Glomerular visceral epithelial cell (primary cell): Measurements from ENCODE around the gene C1orf167.

Source experiments
- DNase-seq: peaks from one replicate; pipeline ENCODE4 v3.0.0-alpha.2; 2016; ENCODE audit errors: extremely low spot score

The C1orf167 gene, protein sequence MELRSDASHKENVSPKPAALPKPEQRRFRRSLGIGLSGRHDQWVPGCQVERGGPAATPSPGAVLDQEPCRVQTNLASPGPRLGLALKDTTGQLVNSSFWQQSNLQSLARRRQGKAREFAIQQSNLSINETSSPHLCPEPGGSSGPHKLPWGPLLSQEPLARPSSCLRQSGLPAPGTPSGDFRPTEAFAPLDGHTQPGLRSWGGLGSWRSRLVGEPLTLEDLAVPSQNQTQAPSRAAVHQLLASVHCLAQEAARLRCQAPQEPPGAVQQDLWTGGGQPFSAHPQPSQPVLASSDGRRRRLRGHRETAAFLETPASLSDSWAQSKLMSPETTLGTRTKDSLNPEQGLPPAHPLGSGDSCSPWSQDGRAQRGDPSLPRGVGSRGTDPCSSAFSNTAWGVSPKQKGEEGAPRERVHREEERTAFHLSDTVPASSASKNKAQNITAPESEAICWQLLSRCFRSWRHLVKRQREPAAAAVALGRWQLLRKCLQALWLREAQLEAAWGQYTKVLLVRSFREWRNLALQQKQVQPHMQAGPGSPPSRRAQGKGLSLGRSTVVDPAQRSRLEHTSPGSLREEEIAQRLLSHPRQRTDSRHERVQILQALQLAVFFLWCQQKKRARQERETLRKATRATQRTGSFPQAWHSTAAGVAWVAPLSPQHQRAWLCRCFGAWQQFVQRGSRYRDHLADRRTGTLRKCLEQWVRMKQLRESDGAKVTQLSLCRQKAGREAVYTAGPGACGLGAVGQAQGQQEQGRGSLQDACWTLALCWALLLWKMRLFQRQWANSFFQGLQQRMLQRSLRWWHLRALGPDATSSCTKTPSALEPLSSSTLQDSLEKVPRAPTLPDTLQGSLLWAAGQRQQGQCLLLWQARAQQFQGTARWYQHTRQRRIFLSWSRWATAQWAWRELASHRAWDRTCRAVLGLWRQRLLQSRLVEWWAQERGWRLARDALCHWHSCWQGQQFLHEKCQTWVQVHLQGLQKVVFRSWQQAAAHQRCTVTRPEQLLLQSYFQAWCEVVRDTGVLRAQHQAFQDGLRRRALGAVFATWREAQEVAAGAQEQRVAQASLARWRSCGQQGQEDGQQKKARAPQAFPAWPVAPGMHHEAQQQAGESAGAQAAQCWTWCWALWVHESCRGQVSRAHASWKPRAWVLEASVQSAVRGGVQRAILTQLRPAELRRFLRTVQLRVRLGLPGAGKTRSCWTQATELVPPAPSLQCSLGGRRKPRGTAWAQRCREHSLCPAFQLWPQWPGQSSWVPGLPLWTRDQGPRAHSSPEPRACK (N-terminal part only)

DNA sequence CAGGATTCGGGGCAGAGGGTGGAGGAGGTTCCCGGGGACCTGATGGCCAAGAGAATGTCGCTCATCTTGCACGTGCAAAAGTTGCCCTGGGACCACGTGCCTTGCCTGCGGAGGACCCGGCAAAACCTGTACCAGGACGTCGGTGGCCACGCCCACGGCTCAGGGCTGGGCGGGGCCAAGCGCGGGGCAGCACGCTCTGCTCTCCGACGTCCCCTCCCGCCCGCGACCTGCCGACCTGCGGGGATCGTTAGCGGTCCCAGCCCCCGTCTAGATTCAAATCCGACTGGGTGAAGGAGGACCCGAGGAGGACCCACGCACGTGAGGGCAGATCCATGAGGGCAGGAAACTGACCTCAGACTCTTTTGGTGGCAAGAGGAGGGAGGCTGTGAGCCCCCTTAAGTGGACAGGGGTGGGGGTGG, at the start of gene C1orf167:
Gene C1orf167, plus strand, starts transcription at position 206 of the 419 bp plus-strand sequence. CDS start 2,208 bp downstream, outside the sequence.
- no peak for DNase-seq

DNA sequence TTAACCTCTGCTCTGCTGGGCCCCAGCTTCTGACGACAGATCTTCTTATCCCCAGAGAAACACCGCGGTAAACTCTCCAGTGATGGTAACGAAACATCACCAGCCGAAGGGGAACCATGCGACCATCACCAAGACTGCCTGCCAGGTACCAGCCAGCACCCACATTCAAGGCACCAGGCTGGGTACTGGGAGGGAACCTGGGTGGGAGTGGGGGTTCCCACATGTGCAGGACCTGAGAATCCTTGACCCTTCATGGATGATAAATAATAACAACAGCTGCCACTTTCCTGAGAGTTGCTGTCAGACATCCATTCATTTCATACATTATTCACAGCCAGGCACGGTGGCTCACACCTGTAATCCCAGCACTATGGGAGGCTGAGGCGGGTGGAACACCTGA, 49.7 kb upstream of the C1orf167 start:
- DNase-seq = no peak

DNA sequence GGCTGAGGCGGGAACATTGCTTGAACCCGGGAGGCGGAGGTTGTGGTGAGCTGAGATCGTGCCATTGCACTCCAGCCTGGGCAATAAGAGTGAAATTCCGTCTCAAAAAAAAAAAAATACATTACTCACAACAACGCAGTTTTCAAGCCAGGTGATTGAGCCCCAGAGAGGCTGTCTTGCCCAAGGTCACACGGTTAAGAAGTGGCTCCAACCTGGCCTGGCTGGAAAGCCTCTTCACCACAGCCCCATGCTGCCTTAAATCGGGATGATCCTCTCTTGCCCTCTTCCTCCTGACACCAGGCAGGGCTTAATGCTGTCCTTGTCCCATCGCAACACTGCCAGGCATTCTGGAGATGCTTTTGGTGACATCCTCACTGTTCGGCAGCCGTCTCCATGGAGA, 48.9 kb upstream of the C1orf167 start:
- no peak for DNase-seq

DNA sequence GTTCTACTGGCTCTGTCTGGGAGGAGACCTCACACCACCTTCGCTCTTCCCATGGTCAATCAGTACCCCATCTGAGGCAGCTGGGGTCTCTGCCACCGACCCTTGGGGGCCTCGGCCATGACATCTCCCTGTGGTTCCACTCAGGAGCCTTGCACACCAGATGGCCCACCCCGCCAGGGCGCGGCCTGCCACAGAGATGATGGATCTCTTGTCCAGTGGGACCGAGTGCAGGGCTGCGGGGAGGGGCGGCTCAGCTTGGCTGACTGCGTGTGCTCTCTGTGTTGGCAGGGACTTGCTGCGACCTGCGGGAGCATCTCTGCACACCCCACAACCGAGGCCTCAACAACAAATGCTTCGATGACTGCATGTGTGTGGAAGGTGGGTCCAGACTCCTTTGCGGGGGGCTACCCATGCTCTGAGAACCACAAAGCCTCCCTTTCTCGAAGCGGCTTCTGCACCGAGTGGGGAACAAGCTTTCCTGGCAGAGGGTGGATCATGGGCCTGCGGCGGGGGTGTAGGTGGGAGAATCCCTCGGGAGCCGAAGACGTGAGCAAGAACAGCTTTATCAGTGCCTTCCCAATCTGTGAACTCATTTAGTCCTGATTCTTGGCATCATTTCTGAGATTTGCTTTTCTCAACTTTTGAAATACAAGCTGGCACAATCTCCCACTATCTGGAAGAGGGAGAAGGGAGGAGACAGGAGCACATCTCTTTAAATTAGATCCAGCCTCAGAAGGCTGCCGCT, 47.0 kb upstream of the C1orf167 start:
- no peak for DNase-seq

DNA sequence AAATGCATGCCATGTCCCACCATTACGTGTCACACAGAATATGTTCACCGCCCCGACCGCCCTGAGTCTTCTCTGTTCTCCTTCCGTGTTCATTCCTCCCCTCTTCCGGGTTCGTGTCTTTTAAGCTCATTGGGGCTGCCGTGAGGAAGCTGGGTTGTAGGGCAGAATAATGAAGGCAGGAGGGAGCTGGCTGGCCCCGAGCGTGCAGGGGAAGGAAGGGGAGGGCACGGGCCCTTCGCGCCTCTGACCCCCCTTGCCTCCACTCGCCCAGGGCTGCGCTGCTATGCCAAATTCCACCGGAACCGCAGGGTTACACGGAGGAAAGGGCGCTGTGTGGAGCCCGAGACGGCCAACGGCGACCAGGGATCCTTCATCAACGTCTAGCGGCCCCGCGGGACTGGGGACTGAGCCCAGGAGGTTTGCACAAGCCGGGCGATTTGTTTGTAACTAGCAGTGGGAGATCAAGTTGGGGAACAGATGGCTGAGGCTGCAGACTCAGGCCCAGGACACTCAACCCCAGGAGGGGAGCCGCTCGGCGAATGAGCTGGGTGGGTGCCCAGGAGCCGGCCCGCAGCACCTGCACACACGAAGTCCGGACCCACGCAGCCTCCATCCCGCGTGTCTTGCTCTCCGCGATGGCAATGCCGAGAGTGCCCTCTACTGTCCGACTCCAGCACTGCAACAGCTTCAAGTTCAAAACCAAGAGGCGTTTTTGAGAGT, 42.5 kb upstream of the C1orf167 start:
- peak; percentile 62 for DNase-seq

DNA sequence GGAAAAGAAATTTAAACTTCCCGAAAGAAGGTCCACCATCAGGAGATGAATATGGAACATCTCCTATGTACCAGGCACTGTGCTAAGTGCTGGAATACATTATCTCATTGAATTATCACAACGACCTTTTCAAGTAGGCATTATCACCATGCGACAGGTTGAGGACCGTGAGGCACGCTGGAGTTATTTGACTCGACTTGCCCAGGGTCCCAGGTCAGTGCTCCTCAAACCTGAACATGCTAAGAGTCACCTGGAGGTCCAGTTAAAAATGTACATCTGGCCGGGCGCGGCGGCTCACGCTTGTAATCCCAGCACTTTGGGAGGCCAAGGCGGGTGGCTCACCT, 42.0 kb upstream of the C1orf167 start:
- DNase-seq = no peak

DNA sequence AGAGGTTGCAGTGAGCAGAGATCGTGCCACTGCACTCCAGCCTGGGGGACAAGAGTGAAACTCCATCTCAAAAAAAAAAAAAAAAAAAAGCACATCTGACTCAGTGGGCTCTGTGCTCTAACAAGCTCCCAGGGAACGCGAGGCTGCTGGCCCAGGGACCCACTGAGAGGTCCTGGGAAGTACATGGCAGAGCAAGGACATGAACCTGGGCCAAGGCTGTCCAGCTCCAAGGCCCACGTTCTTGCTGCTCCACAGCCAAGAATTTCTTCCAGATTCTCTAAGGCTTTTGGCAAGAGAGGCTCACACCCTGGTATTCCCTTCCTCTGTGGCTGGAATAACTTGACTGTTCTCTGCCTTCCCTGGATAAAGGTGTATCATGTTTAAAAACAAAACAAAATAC, 41.5 kb upstream of the C1orf167 start:
- DNase-seq = no peak

DNA sequence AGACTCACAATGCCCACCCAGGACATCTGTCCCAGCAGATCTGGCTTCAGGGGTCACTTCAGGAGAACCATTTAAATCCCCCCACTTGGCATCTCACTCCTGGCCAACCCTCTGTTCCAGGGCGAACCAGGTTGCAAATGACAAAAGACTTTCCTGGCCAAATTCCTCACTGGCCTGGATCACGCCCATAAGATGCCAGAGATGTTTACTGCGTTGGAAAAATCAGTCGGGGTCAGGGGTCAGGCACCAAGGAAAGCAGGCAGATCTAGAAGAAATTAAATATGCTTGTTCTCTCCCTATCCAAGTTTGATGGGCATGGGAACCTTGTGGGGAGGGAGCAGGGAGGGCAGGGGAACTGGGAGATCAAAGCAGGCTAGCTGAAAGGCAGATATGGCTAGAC, 40.7 kb upstream of the C1orf167 start:
- DNase-seq = no peak

DNA sequence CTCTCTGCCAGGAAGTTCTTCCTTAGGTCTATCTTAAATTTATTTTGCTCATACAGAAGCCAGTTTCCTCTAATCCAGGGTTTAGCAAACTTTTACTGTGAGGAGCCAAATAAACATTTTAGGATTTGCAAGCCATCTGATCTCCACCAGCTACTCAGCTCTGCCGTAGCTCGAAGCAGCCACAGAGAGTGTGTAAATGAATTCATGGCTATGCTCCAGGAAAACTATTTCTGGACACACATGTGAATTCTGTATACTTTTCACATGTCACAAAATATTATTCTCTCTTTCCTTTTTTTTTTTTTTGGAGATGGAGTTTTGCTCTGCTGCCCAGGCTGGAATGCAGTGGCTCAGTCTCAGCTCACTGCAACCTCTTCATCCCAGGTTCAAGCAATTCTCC, 39.5 kb upstream of the C1orf167 start:
- no peak for DNase-seq

DNA sequence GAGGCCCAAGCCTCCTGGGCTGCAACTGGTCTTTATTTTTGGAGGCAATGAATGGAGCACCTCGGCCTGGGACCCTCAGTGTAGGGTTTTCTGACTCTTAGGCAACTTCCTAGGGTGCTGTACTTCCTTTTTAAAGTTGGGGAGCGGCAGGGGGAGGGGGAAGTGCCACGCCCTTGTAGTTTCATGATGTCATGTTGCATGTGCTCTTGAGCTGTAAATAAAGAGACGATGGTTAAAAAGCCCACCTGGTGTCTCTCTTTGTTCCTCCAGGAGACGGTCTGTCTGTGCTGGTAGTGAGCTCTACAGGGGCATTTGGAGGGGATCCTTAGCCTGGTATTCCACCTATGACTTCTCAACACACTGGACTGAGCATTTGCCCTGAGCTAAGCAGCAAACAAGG, 36.4 kb upstream of the C1orf167 start:
- DNase-seq = no peak

DNA sequence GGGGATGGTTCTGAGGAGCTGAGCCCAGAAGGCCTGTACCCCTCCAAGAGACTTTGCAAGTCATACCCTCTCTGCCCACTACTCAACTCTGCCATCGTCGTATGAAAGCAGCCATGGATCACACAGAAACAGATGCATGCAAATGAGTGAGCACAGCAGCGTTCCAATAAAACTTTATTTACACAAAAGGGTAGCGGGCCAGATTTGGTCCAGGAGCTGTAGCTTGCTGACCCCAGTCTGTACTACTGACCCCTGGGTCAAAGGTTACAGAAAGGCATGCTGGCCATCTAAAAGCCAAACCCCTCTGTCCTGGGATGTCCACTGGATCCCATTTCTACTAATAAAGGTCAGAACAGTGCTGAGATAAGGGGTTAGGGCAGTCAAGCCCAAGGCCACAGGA, 34.9 kb upstream of the C1orf167 start:
- no peak for DNase-seq

DNA sequence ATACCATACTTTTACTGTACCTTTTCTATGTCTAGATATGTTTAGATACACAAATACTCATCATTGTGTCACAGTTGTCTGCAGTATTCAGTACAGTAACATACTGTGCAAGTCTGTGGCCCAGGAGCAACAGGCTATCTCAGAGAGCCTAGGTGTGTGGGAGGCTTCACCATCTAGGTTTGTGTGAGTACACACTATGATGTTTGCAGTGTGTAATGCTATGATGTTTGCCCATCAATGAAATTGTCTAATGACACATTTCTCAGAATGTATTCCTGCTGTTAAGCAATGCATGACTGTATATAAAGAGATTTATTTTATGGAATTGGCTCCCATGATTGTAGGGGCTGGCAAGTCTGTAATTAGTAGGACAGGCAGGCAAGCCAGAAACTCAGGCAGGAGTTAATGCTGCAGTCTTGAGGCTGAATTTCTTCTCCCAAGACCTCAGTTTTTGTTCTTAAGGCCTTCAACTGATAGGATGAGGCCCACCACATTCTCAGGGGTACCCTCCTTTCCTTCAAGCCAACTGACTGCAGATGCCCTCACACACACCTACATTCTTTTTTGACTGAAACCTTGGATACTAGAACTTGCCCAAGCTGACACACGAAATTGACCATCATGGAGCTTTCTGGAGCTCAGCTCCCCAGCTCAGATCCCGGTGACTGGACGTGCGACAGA, 33.7 kb upstream of the C1orf167 start:
- DNase-seq = no peak

DNA sequence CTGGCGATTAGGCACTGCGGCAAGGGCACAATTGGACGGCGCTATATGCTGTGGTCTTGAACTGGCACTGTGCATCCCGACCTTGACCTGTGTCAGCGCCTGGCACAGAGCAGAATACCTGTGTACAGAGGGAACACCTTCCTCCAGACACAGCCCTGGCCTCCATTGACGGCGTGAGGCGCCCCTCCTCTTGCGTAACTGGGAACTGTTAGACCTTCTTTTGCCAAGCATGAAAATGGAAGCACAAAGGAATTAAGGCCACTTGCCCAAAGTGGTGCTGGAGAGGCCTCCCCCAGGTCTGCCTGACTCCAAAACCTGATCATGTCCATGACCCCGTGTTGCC, 32.9 kb upstream of the C1orf167 start:
- no peak for DNase-seq

DNA sequence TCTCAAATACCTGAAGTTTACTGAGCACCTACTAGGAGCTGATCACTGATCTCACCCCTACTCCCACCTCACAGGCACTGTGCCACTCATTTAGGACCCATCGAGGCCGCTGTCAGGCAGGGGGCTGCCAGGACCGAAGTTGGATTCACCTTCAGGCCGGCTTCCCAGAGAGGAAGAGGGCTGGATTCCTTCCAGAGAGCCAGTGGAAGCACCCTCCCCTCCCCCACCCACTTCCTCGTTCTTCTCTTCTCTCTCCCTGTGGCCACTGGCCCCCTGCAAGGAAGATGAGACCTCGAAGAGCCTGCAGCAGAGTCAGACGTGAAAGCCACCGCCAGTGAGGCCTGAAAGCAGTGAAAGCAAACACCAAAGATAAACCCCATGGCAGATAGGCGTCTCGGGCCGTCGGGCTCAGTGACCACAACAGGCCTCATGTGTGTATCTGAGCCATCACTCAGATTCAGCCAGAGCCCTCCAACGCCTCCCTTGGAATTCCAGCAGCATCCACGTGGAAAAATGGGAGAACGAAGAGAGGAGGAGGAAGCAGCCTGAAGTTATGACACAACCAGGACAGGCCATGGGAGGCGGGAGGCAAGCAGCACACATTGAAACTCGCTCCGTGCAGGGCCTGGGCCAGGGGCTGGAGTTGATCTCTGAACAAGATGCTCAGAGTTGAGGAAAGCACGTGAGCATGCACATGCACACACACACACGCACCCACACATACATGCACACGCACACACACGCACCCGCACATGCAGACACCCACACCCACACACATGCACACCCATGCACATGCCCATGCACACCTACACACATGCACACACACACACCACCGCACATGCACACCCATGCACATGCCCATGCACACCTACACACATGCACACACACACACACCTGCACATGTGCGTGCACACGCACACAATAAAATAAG, 32.2 kb upstream of the C1orf167 start:
- peak; percentile 92 for DNase-seq

DNA sequence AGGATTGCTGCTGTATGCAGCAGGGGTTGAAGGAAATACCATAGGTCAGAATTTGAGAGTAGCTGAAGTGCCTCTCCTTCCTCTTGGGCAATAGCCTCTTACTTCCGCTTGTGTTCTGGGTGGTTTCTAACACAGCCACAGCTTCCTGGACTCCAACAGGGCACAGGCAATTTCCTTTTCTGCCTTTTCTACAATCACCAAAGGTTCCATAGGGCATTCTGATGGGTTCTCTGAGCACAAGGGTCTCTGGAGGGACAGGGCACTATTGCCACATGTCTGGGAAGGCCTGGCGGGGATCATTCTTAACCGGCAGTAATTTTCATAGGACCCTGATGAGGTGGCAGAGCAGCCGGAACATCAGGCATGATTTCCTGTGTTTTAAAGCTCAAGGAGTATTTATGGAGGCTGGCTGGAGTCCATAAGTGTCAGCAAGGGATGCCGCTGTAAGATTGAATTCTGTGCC, 31.5 kb upstream of the C1orf167 start:
- no peak for DNase-seq

DNA sequence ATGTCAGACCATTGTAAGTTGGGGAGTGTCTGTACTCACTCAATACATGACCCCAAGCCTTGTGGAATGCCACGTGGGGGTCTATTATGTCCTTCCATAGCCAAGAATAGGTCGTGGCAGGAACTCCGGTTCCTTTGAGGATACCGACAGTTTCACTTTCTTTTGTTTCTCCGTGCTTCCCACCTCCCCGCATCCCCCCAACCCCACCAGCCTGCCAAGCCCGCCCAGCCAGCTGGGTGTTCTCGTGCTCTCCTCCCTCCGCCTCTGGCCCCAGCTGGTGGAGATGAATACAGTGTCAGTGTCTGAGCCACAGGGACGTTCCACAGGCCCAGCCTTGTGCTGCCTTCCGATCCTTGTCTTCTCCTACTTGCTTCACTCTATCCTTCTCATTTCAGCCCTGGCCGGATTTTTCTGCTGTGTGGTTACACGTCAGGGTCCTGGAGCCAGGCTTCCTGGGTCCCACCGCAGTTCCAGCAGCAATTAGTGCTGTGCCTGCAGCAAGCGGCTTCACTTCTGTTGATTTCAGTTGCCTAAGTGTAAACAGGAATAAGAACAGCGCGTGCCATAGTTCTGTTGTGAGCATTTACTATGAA, 30.2 kb upstream of the C1orf167 start:
- DNase-seq = peak; percentile 52

DNA sequence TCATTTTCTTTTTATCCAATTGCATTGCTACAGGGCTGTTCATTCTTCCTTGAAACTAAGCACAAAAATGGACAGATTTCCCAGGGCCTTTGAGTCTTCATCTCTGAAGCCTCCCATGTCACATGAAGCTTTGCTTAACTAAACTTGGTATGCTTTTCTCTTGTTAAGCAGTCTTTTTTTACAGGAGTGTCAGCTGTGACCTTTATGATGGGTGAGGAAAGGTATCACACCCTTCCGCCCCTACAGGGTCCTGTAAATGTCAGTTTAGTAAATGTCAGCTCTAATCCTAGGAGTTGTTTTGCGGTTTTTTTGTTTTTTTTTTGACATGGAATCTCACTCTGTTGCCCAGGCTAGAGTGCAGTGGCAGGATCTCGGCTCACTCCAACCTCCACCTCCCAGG, 28.7 kb upstream of the C1orf167 start:
- DNase-seq = no peak

DNA sequence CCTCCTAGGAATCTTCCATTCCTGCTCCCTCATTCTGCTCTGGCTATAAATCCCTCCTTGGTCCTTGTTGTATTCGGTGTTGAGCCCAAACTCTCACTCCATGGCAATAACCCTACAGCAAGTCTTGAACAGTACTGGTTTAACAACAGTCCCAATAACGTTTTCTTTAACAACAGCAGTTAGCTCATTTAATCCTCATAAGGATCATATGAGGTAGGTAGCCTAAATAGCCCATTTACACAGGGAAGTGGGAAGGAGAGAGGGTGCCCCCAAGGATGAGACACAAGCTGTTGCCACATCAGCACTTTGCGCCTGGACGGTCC, 26.5 kb upstream of the C1orf167 start:
- no peak for DNase-seq
